Measurements from ENCODE around the gene CALHM2. TPM values are rescaled to one million over a fixed set of nuclear protein-coding genes. Genes with fewer than 3 reads are reported as not detected.
A peak's percentile ranks its signal among the peaks of the same experiment; 100 is the strongest.

Gene CALHM2
- total and polyA plus RNA-seq, 2 of the 13 experiments (the other 11 are each of a cell fraction or from before 2014, with no cell fraction given), result 0.15 TPM; not detected in 1

- TF ChIP-seq ARID5B (CRISPR knock-in tag; IDR thresholded peaks at IDR 0.05) (no peak), CHCHD3 (CRISPR knock-in tag; IDR thresholded peaks at IDR 0.05) (no peak), STAG1 (CRISPR knock-in tag; IDR thresholded peaks at IDR 0.05) (peak; percentile 17; the same call in 1 of the 2 replicates), ZNF354B (CRISPR knock-in tag; IDR thresholded peaks at IDR 0.05) (no peak), NFAT5 (CRISPR knock-in tag; IDR thresholded peaks at IDR 0.05) (no peak), NR2F6 (IDR thresholded peaks at IDR 0.05) (no peak), NR2F6 (CRISPR knock-in tag; IDR thresholded peaks at IDR 0.05) (peak; percentile 24; the same call in 1 of the 2 replicates), ZNF329 (CRISPR knock-in tag; IDR thresholded peaks at IDR 0.05; ENCODE audit: low read depth) (no peak), THAP11 (CRISPR knock-in tag; IDR thresholded peaks at IDR 0.05) (0 out of 2 replicates have a peak, but pooled peaks have one; percentile 27), NR2F1 (CRISPR knock-in tag; IDR thresholded peaks at IDR 0.05) (peak in 1 of 2 experiments; percentile 27; a peak in 1 of 4 replicates), MYC (CRISPR knock-in tag; IDR thresholded peaks at IDR 0.05; ENCODE audit: borderline replicate concordance) (peak; percentile 41; the same call in 1 of the 2 replicates), ZNF543 (CRISPR knock-in tag; IDR thresholded peaks at IDR 0.05) (no peak)
- TF ChIP-seq, protein P1, sequence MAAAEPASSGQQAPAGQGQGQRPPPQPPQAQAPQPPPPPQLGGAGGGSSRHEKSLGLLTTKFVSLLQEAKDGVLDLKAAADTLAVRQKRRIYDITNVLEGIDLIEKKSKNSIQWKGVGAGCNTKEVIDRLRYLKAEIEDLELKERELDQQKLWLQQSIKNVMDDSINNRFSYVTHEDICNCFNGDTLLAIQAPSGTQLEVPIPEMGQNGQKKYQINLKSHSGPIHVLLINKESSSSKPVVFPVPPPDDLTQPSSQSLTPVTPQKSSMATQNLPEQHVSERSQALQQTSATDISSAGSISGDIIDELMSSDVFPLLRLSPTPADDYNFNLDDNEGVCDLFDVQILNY (CRISPR knock-in tag; conservative IDR thresholded peaks at IDR 0.05), result no peak
- TF ChIP-seq, protein P2, sequence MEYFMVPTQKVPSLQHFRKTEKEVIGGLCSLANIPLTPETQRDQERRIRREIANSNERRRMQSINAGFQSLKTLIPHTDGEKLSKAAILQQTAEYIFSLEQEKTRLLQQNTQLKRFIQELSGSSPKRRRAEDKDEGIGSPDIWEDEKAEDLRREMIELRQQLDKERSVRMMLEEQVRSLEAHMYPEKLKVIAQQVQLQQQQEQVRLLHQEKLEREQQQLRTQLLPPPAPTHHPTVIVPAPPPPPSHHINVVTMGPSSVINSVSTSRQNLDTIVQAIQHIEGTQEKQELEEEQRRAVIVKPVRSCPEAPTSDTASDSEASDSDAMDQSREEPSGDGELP (IDR thresholded peaks at IDR 0.05; ENCODE audit: borderline replicate concordance, low read depth), result peak; percentile 87
- TF ChIP-seq, protein P3, sequence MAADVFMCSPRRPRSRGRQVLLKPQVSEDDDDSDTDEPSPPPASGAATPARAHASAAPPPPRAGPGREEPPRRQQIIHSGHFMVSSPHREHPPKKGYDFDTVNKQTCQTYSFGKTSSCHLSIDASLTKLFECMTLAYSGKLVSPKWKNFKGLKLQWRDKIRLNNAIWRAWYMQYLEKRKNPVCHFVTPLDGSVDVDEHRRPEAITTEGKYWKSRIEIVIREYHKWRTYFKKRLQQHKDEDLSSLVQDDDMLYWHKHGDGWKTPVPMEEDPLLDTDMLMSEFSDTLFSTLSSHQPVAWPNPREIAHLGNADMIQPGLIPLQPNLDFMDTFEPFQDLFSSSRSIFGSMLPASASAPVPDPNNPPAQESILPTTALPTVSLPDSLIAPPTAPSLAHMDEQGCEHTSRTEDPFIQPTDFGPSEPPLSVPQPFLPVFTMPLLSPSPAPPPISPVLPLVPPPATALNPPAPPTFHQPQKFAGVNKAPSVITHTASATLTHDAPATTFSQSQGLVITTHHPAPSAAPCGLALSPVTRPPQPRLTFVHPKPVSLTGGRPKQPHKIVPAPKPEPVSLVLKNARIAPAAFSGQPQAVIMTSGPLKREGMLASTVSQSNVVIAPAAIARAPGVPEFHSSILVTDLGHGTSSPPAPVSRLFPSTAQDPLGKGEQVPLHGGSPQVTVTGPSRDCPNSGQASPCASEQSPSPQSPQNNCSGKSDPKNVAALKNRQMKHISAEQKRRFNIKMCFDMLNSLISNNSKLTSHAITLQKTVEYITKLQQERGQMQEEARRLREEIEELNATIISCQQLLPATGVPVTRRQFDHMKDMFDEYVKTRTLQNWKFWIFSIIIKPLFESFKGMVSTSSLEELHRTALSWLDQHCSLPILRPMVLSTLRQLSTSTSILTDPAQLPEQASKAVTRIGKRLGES (CRISPR knock-in tag; IDR thresholded peaks at IDR 0.05; ENCODE audit: borderline replicate concordance), result no peak
These were observed 24.0 kb upstream of the CALHM2 start (continued) for GRCh38 chr10:103476046-103476768.
